Dendritic cell treated with granulocyte-macrophage colony-stimulating factor and Interleukin-4, amounts not matched to agents 40 ng/mL and 50 ng/mL, for 4 days (primary cell): ENCODE data around the gene COL4A2.

Experiments
- H3K27ac Mint-ChIP-seq: one replicate; pipeline ENCODE4 v1.8.0; 2022; ENCODE audit warnings: mild to moderate bottlenecking, mixed read lengths
- H3K27me3 Mint-ChIP-seq: one replicate; pipeline ENCODE4 v1.8.0; 2022; ENCODE audit warnings: mild to moderate bottlenecking, mixed read lengths
- H3K36me3 Mint-ChIP-seq: one replicate; pipeline ENCODE4 v1.8.0; 2022; ENCODE audit warnings: low read depth, mixed read lengths
- H3K4me1 Mint-ChIP-seq: one replicate; pipeline ENCODE4 v1.8.0; 2022; ENCODE audit warnings: low read depth, mixed read lengths
- H3K4me3 Mint-ChIP-seq: one replicate; pipeline ENCODE4 v1.8.0; 2022; ENCODE audit warnings: mild to moderate bottlenecking, moderate library complexity, mixed read lengths
- H3K9me3 Mint-ChIP-seq: one replicate; pipeline ENCODE4 v1.8.0; 2022; ENCODE audit warnings: mixed read lengths
- intact Hi-C: fragments of 100-400 bp; cut with micrococcal nuclease; formaldehyde crosslinking; loops from one replicate; pipeline ENCODE4 v1.15.0; 2022

COL4A2 gene

DNA sequence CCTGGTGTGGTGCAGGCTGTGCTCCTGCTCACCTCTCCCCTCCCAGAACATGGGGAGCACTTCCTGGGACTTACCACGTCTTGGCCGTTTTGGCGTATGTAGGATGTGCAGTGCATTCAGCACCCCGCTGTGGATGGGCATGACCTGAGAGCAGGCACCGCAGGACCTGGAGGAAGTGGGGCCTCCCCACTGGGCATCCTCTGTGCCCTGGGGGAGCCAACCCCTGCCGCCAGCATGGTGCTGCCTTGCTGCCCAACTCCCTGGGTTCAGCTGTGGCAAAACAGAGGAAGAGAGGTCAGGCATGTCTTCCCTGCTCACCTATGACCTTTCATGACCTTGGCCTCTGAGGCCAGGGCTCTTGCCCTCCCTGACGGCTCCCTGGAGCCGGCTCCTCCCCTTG lies 150.9 kb downstream of the COL4A2 start:
- Mint-ChIP-seq H3K4me3 (no peak overlapping the region), H3K36me3 (no peaks in the 10 kb centered on the region), H3K27ac (no peak overlapping the region), H3K27me3 (peaks cover 51% of the 10 kb centered on the region), H3K9me3 (no peaks in the 10 kb centered on the region), H3K4me1 (peaks cover 10% of the 10 kb centered on the region)
- intact Hi-C loops: loop anchor here (5.0 kb wide), 1 partner anchor 359 kb away; no protein-coding TSS in a partner anchor

DNA sequence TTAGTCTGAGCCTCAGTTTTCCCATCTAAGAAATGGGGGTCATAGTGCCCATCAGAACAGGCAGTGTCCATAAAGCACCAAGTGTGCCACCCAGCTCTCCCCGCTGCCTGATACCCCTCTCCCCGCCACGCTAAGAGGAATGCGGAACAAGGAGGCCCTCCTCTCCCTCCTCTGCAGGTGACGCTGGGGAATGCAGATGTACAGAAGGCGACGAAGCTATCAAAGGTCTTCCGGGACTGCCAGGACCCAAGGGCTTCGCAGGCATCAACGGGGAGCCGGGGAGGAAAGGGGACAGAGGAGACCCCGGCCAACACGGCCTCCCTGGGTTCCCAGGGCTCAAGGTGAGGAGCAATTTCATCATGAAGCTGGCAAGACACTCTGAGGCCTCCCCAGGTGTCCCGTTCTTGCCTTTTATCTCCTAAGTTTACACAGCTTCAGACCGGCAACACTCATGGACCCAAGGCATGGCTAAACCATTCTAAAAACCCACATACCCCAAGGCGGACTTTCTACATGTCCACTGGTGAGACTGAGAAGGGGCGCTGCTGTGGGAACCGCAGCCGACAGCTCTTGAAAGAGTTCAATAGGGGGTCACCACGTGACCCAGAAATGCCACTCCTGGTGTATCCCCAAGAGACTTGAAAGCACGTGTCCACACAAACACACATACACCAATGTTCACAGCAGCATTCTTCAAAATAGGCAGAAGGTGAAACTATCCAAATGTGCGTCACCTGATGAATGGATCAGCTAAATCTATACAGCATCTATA lies 151.7 kb downstream of the COL4A2 start:
- intact Hi-C loops: loop anchor here (5.0 kb wide), 1 partner anchor 359 kb away; no protein-coding TSS in a partner anchor
- Mint-ChIP-seq H3K27me3 (peaks cover 57% of the 10 kb centered on the region), H3K36me3 (no peaks in the 10 kb centered on the region), H3K27ac (no peak overlapping the region), H3K4me3 (no peak overlapping the region), H3K9me3 (no peaks in the 10 kb centered on the region), H3K4me1 (peaks cover 18% of the 10 kb centered on the region)

DNA sequence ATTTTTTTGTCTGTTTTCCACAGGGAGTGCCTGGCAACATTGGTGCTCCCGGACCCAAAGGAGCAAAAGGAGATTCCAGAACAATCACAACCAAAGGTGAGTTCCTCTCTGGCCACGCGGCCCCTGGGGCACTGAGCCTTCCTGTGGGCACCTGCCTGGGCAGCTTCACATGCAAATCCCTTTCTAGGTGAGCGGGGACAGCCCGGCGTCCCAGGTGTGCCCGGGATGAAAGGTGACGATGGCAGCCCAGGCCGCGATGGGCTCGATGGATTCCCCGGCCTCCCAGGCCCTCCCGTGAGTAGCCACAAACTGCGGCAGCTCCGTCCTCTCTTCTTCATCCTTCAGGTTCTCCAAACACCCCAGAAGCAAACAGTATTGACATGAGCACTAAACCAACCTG lies 155.0 kb downstream of the COL4A2 start:
- H3K4me3 Mint-ChIP-seq: no peak overlapping the region
- intact Hi-C loops: loop anchor here (5.0 kb wide), 2 partner anchors 60 to 115 kb away; no protein-coding TSS in a partner anchor
- H3K27ac Mint-ChIP-seq: no peak overlapping the region
- no peaks in the 10 kb centered on the region for H3K9me3 Mint-ChIP-seq
- peaks cover 61% of the 10 kb centered on the region for H3K27me3 Mint-ChIP-seq
- no peaks in the 10 kb centered on the region for H3K36me3 Mint-ChIP-seq
- peaks cover 36% of the 10 kb centered on the region for H3K4me1 Mint-ChIP-seq

DNA sequence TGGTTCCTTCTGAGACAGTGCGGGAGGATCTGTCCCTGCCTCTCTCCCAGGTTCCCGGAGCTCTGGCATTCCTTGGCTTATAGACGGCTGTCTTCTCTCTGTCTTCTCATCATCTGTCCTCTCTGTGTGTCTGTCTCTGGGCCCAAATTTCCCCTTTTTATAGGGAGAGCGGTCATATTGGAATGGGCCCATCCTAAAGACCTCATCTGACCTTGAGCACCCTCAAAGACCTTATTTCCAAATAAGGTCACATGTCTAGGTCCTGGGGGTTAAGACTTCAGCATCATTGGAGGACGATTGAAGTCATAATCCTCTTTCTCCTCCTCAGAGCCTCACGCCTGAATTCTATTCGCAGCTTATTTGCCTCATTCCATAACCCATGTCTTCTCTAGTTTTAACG lies 156.1 kb downstream of the COL4A2 start:
- intact Hi-C loops: loop anchor here (5.0 kb wide), 2 partner anchors 59 to 114 kb away; no protein-coding TSS in a partner anchor
- H3K4me3 Mint-ChIP-seq: no peak overlapping the region
- H3K36me3 Mint-ChIP-seq: no peaks in the 10 kb centered on the region
- peaks cover 62% of the 10 kb centered on the region for H3K27me3 Mint-ChIP-seq
- no peaks in the 10 kb centered on the region for H3K9me3 Mint-ChIP-seq
- peak overlapping the region; percentile 88 for H3K27ac Mint-ChIP-seq
- H3K4me1 Mint-ChIP-seq: peaks cover 36% of the 10 kb centered on the region

DNA sequence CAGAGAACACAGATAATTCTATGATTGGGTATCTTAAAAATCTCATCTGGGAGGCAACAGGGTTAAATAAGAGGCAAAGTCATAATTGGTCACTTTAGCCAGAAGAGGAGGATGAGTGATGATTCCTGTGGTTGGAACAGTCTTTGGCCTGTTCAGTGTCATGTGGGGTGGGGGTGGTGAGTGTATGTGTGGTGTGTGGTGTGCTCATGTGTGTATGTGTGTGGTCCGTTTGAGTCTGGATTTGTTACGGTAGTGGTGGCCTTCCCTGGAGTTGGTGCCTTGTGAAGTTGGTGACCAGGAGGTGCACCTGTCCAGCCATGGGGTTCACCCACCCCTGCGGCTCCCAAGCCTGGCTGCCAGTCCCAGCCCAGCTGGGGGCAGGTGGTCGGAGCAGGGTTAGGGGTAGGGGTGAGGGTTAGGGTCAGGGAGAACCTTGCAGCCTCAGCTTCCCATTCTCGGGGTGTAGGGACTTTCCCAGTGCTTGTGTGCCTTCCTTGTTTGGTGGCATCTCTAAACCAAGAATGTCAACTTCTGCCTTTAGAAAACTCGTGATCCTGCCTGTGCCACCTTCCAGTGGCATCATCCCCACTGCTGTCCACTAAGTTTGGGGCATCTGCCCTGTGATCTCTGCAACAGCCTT lies 156.9 kb downstream of the COL4A2 start:
- Mint-ChIP-seq H3K4me3 (no peak overlapping the region), H3K4me1 (peaks cover 36% of the 10 kb centered on the region), H3K36me3 (no peaks in the 10 kb centered on the region), H3K9me3 (no peaks in the 10 kb centered on the region), H3K27ac (peak overlapping the region; percentile 88), H3K27me3 (peaks cover 60% of the 10 kb centered on the region)
- intact Hi-C loops: loop anchor here (5.0 kb wide), 2 partner anchors 58 to 113 kb away; no protein-coding TSS in a partner anchor

DNA sequence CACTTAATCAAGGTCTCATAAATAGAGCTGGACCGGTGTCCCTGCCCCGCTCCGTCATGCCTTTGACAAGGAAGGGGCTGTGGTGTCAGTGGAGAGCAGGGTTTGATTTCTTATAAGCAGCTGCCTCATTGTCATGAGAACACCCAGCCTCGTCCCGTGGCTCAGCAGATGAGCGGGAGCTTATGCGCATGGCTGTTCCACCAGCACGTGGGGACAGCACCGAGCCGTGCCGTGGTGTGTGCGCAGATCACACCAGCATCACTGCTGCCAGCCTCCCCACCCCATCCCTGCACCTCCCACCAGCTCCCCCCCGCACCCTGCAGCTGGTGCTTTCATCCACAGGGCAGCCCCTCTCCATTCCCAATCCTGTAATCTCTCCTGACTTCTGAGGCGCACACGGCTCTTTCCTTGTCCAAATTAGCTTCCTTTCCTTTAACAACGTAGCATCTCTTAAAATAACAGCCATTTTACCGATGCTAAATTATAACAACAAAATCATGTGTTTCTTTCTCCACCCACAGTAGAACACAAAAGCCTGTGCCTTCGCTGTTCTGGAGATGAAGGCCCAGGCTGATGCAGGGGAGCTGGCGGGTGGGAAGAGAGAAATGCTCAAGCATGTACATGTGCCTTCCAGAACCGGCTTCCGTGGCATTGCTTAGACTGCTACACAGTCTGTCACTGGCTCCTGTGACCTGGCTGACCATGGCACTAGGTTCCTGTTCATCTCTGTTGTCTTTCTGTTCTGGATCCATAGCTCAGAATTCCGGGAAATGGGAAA lies 157.7 kb downstream of the COL4A2 start:
- Mint-ChIP-seq H3K36me3 (no peaks in the 10 kb centered on the region), H3K27me3 (peaks cover 59% of the 10 kb centered on the region), H3K4me1 (peaks cover 36% of the 10 kb centered on the region), H3K27ac (peak overlapping the region; percentile 88), H3K9me3 (no peaks in the 10 kb centered on the region), H3K4me3 (no peak overlapping the region)
- intact Hi-C loops: loop anchor here (5.0 kb wide), 2 partner anchors 58 to 113 kb away; no protein-coding TSS in a partner anchor

DNA sequence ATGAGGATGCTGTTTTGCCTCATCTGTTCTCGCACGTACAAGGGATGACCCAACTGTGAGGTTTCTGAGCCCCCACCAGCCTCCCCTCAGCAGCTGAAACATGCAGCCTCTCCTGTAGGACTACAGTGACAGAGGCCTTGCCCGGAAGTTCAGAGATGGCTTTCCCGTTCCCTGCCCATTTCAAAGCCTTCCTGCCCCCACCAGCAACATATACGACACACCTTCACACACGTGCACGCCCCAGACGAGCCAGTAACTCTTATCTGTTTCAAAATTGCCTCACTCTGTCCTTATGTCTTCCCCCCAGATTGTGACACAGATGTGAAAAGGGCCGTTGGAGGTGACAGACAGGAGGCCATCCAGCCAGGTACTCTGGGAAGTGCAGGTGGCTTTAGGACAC lies 158.6 kb downstream of the COL4A2 start:
- Mint-ChIP-seq H3K9me3 (no peaks in the 10 kb centered on the region), H3K27me3 (peaks cover 55% of the 10 kb centered on the region), H3K4me1 (peaks cover 44% of the 10 kb centered on the region), H3K36me3 (no peaks in the 10 kb centered on the region), H3K4me3 (no peak overlapping the region), H3K27ac (peak overlapping the region; percentile 1)
- intact Hi-C loops: no loop called here

DNA sequence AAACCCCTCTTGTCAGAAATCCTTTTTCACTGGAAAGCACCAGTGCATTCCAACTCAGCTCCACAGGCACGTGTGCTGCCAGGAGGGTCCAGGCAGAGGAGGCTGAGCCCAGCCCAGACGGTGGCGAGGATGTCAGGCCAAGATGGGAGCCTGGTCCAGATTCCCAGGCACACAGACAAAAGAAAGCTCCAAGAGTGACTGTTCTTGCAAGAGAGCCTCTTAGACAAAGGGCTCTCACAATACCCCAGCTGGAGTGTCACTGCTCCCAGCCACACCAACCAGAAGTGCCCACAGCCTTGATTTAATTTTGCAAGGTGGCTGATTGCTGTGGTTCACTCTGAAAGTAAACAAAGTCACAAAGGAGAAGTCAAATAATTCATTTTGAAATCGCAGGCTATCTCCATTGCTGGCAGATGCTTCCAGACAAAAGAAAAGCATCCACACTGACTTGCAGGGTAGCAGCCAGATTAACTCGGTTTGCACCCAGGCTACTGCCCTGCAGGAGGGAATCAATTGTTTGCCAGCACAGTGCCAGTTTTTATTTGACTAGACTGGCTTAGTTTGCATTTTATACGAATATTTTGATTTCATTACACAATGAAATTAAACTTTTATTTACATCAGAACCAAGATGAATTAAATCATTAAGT lies 159.3 kb downstream of the COL4A2 start:
- peak overlapping the region; percentile 1 for H3K27ac Mint-ChIP-seq
- intact Hi-C loops: no loop called here
- peaks cover 56% of the 10 kb centered on the region for H3K27me3 Mint-ChIP-seq
- peaks cover 51% of the 10 kb centered on the region for H3K4me1 Mint-ChIP-seq
- no peak overlapping the region for H3K4me3 Mint-ChIP-seq
- H3K9me3 Mint-ChIP-seq: no peaks in the 10 kb centered on the region
- no peaks in the 10 kb centered on the region for H3K36me3 Mint-ChIP-seq

DNA sequence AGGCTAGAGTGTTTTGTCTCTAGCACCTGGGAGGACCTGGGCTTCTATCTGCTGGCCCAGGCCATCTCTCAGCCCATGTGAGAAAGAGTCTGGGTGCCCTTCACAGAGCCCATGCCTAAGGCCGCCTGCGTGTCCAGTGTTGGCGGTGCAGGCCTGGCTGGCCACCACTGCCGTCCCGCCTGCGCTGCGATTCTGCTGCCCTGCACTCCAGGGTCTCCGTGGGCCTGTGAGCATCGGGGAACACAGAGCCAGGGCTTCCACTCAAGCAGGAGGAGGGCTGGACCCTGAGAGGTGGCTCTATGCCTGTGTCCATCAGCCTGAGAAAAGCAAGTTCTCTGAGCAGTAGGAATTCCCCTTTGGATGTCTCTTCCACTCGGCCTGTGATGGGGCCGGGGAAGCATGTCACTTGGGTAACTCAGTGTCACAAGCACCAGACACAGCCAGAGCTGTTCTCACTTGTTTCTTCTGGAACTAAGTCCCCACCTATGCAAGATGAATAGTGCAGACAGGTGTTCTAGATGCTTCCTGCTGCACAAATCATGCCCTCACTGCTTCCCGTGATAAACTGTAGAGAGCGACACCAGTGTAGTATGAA lies 160.5 kb downstream of the COL4A2 start:
- Mint-ChIP-seq H3K4me1 (peaks cover 62% of the 10 kb centered on the region), H3K4me3 (no peak overlapping the region), H3K27me3 (peaks cover 49% of the 10 kb centered on the region), H3K36me3 (no peaks in the 10 kb centered on the region), H3K9me3 (no peaks in the 10 kb centered on the region), H3K27ac (no peak overlapping the region)
- intact Hi-C loops: no loop called here

DNA sequence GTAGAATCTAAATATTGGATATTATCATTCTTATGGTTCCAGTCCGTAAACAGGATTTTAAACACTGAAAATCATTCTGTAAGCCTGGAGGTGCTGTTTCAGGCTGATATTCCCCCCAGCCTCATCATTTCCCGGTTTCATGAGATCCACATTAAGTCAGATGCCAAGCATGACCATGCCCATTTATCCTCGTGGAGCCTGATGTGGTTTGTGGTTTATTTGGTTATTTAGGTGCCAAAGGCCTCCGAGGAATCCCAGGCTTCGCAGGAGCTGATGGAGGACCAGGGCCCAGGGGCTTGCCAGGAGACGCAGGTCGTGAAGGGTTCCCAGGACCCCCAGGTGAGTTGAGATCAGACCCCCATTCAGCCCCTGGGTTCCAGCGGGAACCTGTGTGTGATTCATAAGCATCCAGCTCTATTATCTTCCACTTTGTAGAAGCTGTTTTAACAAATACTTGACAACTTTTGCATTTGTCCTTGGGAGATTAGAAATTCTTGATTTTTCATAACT lies 162.0 kb downstream of the COL4A2 start:
- Mint-ChIP-seq H3K9me3 (no peaks in the 10 kb centered on the region), H3K36me3 (no peaks in the 10 kb centered on the region), H3K4me3 (no peak overlapping the region), H3K4me1 (peaks cover 50% of the 10 kb centered on the region), H3K27ac (no peak overlapping the region), H3K27me3 (peaks cover 42% of the 10 kb centered on the region)
- intact Hi-C loops: no loop called here

DNA sequence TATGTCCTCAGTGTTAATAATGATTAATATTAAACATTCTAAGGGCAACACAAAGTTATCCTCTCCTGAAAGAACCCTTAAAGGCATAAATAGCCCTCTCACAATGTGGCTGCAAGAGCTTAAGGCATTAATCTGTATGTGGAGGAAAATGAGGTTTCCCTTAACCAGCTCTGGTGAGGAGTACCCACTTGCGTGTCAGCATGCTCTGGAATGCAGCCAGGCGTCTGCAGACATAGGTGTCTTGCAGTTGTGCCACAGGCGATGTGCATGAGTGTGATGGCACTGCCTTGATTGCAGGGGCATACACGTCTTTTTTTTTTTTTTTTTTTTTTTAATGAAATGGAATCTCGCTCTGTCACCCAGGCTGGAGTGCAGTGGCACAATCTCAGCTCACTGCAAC lies 162.5 kb downstream of the COL4A2 start:
- no peaks in the 10 kb centered on the region for H3K9me3 Mint-ChIP-seq
- no peak overlapping the region for H3K4me3 Mint-ChIP-seq
- H3K27ac Mint-ChIP-seq: no peak overlapping the region
- peaks cover 44% of the 10 kb centered on the region for H3K27me3 Mint-ChIP-seq
- peaks cover 45% of the 10 kb centered on the region for H3K4me1 Mint-ChIP-seq
- no peaks in the 10 kb centered on the region for H3K36me3 Mint-ChIP-seq
- intact Hi-C loops: no loop called here

DNA sequence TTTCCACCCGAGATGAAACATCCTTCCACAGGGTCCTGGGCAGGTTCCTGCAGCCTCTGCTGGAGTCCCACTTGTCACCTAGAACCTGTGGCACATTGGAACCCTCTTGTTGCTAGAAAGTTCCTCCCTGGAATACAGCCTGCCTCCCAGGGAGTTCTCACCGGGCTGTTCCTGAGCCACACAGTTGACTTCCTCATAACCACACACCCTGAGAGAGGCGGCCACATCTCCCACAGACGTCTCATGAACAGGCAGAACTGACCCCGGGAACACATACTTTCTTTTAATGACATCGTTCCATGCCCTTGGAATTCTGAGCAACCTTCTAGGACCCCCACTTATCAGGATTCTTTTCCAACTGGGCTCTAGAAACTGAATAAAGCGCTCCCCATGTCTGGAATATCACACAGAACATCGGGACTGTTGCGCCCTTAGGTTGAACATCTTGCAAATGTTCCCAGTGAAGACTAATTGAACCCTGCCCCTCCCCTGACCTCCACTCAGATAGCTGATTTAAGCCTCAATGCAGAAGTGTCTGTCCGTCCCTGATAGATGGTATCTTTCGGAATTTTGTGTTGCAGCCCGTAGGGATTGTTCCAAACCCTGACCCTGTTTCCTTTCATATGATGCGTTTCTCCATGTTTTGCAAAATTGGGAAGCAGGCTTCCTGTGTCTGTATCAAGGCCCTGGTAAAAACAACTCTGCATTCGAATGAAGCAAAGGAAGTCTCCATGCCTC lies 163.4 kb downstream of the COL4A2 start:
- peaks cover 48% of the 10 kb centered on the region for H3K4me1 Mint-ChIP-seq
- H3K4me3 Mint-ChIP-seq: no peak overlapping the region
- no peaks in the 10 kb centered on the region for H3K36me3 Mint-ChIP-seq
- no peaks in the 10 kb centered on the region for H3K9me3 Mint-ChIP-seq
- peak overlapping the region; percentile 77 for H3K27ac Mint-ChIP-seq
- peaks cover 46% of the 10 kb centered on the region for H3K27me3 Mint-ChIP-seq
- intact Hi-C loops: loop anchor here (2.0 kb wide), 1 partner anchor 242 kb away; the partner anchor contains the start of gene ING1
